H9 (cell line): ENCODE results near the gene SMIM28. TPM values are rescaled to one million over a fixed set of nuclear protein-coding genes. Genes with fewer than 3 reads are reported as not detected.

Experiments
- DNase-seq: peaks from one replicate; pipeline ENCODE4 v3.0.0-alpha.2; 2017
- H2AFZ ChIP-seq: one replicate; pipeline ENCODE4 v1.6.1; 2013; ENCODE audit warnings: mild to moderate bottlenecking, low read length, control low read depth, moderate library complexity
- H2AK5ac ChIP-seq: 2 replicates; pipeline ENCODE4 v1.6.1; 2013; ENCODE audit warnings: low read length, control low read depth, mixed read lengths; ENCODE audit not compliant: insufficient read length
- H2BK120ac ChIP-seq: one replicate; pipeline ENCODE4 v1.6.1; 2013; ENCODE audit warnings: low read depth, mild to moderate bottlenecking, low read length, control low read depth, inconsistent platforms; ENCODE audit not compliant: poor library complexity, severe bottlenecking
- H2BK12ac ChIP-seq: 2 replicates; pipeline ENCODE4 v1.6.1; 2013; ENCODE audit warnings: low read length, control low read depth, mixed read lengths, low read depth; ENCODE audit not compliant: insufficient read length
- H2BK15ac ChIP-seq: 2 replicates; pipeline ENCODE4 v1.6.1; 2013; ENCODE audit warnings: low read depth, low read length, control low read depth
- H2BK20ac ChIP-seq: one replicate; pipeline ENCODE4 v1.6.1; 2013; ENCODE audit warnings: low read depth, mild to moderate bottlenecking, low read length, control low read depth, inconsistent platforms; ENCODE audit not compliant: poor library complexity, severe bottlenecking
- H2BK5ac ChIP-seq: 2 replicates; pipeline ENCODE4 v1.6.1; 2013; ENCODE audit warnings: low read length, control low read depth, mixed read lengths; ENCODE audit not compliant: insufficient read length
- H3K14ac ChIP-seq: 2 replicates; pipeline ENCODE4 v1.6.1; 2013; ENCODE audit warnings: low read length, control low read depth; ENCODE audit not compliant: insufficient read depth
- H3K18ac ChIP-seq: 2 replicates; pipeline ENCODE4 v1.6.1; 2013; ENCODE audit warnings: low read depth, mild to moderate bottlenecking, mixed read lengths, low read length, control low read depth; ENCODE audit not compliant: insufficient read length
- H3K23ac ChIP-seq: 2 replicates; pipeline ENCODE4 v1.6.1; 2013; ENCODE audit warnings: low read length, control low read depth, mixed read lengths, low read depth; ENCODE audit not compliant: insufficient read length
- H3K23me2 ChIP-seq: 2 replicates; pipeline ENCODE4 v1.6.1; 2013; ENCODE audit warnings: low read depth, mild to moderate bottlenecking, mixed read lengths, low read length, control low read depth; ENCODE audit not compliant: insufficient read length, poor library complexity, severe bottlenecking
- H3K27ac ChIP-seq: 2 replicates; pipeline ENCODE4 v1.5.1; 2013; ENCODE audit warnings: low read length, control low read depth, mixed read lengths, low read depth; ENCODE audit not compliant: insufficient read length
- H3K27me3 ChIP-seq: 2 replicates; pipeline ENCODE4 v1.6.1; 2013; ENCODE audit warnings: low read length, control low read depth, inconsistent platforms; ENCODE audit not compliant: insufficient read depth
- H3K4ac ChIP-seq: 2 replicates; pipeline ENCODE4 v1.6.1; 2013; ENCODE audit warnings: low read depth, mild to moderate bottlenecking, control low read depth, inconsistent platforms, low read length, moderate library complexity
- H3K4me1 ChIP-seq: 2 replicates; pipeline ENCODE4 v1.6.1; 2013; ENCODE audit warnings: low read length, control low read depth, inconsistent platforms; ENCODE audit not compliant: insufficient read depth
- H3K4me2 ChIP-seq: 2 replicates; pipeline ENCODE4 v1.6.1; 2013; ENCODE audit warnings: low read length, control low read depth, mixed read lengths; ENCODE audit not compliant: insufficient read length, insufficient read depth
- H3K56ac ChIP-seq: 2 replicates; pipeline ENCODE4 v1.6.1; 2013; ENCODE audit warnings: low read depth, mild to moderate bottlenecking, mixed read lengths, low read length, control low read depth; ENCODE audit not compliant: insufficient read length
- H3K79me1 ChIP-seq: 2 replicates; pipeline ENCODE4 v1.6.1; 2013; ENCODE audit warnings: low read depth, mild to moderate bottlenecking, moderate library complexity, low read length, control low read depth, inconsistent platforms; ENCODE audit not compliant: insufficient read depth, poor library complexity, severe bottlenecking
- H3K79me2 ChIP-seq: 2 replicates; pipeline ENCODE4 v1.6.1; 2013; ENCODE audit warnings: low read length, control low read depth, inconsistent platforms; ENCODE audit not compliant: insufficient read depth
- H3K9ac ChIP-seq: 2 replicates; pipeline ENCODE4 v1.6.1; 2013; ENCODE audit warnings: low read length, control low read depth, mixed read lengths; ENCODE audit not compliant: insufficient read length; ENCODE audit errors: extremely low read depth
- H3K9me3 ChIP-seq: one replicate; pipeline ENCODE4 v1.6.1; 2013; ENCODE audit warnings: low read depth, low read length, inconsistent platforms; ENCODE audit not compliant: control insufficient read depth
- H3T11ph ChIP-seq: one replicate; pipeline ENCODE4 v1.6.1; 2013; ENCODE audit warnings: mild to moderate bottlenecking, low read length, control low read depth, inconsistent platforms
- H4K20me1 ChIP-seq: one replicate; pipeline ENCODE4 v1.6.1; 2013; ENCODE audit not compliant: control insufficient read depth, insufficient read length, insufficient read depth
- H4K5ac ChIP-seq: 2 replicates; pipeline ENCODE4 v1.6.1; 2013; ENCODE audit warnings: low read depth, mild to moderate bottlenecking, mixed read lengths, low read length, control low read depth; ENCODE audit not compliant: insufficient read length
- H4K8ac ChIP-seq: replicated peaks from 2 replicates; pipeline ENCODE4 v1.6.1; 2013; ENCODE audit warnings: low read length, control low read depth, mixed read lengths, low read depth; ENCODE audit not compliant: insufficient read length
- H4K91ac ChIP-seq: 2 replicates; pipeline ENCODE4 v1.6.1; 2013; ENCODE audit warnings: low read depth, mild to moderate bottlenecking, moderate library complexity, mixed read lengths, low read length, control low read depth; ENCODE audit not compliant: insufficient read length
- H3K27ac Mint-ChIP-seq, 3 experiments: 2 replicates in 2 of 3; 3 replicates in 1 of 3; pipeline ENCODE4 v1.8.0; 2020 to 2021; ENCODE audit warnings: mixed read lengths in 3 of 3, mild to moderate bottlenecking in 1 of 3, moderate library complexity in 1 of 3
- H3K27me3 Mint-ChIP-seq: 2 replicates; pipeline ENCODE4 v1.8.0; 2021; ENCODE audit warnings: low read depth, mild to moderate bottlenecking, moderate library complexity, mixed read lengths
- H3K36me3 Mint-ChIP-seq, 3 experiments: 2 replicates in 2 of 3; 3 replicates in 1 of 3; pipeline ENCODE4 v1.8.0; 2020 to 2021; ENCODE audit warnings: low read depth in 3 of 3, mixed read lengths in 3 of 3; ENCODE audit not compliant: insufficient read depth in 1 of 3
- H3K4me1 Mint-ChIP-seq, 2 experiments: 2 replicates each; pipeline ENCODE4 v1.8.0; 2020; ENCODE audit warnings: mixed read lengths in 2 of 2
- H3K4me3 Mint-ChIP-seq, 2 experiments: 2 replicates in 1 of 2; 3 replicates in 1 of 2; pipeline ENCODE4 v1.8.0; 2020 to 2021; ENCODE audit warnings: mild to moderate bottlenecking in 2 of 2, mixed read lengths in 2 of 2, moderate library complexity in 1 of 2
- H3K9me3 Mint-ChIP-seq, 2 experiments: 2 replicates in 1 of 2; 3 replicates in 1 of 2; pipeline ENCODE4 v1.8.0; 2020; ENCODE audit warnings: mild to moderate bottlenecking in 2 of 2, mixed read lengths in 2 of 2, moderate library complexity in 1 of 2
- CTCF ChIP-seq: fragments of 200-600 bp; sonication (generic); conservative IDR thresholded peaks from 3 replicates; pipeline ENCODE4 v1.8.0; 2021; ENCODE audit warnings: antibody characterized with exemption, mild to moderate bottlenecking
- total RNA-seq: library from RNA; stranded (reverse); gene quantifications from 2 replicates; pipeline ENCODE4 v1.2.1, GENCODE V29; 2021

Gene SMIM28
- total RNA-seq, 1 experiment from 2014 or later: not detected

GRCh38 chr6:138374230-138374629 lies 3.5 kb upstream of the SMIM28 start:
- no peak overlapping the region for H2BK15ac ChIP-seq
- H2BK120ac ChIP-seq: no peak overlapping the region
- no peak overlapping the region for H4K91ac ChIP-seq
- no peak overlapping the region for H3K14ac ChIP-seq
- no peak overlapping the region for H3K4me2 ChIP-seq
- H2AK5ac ChIP-seq: no peak overlapping the region
- H3K4me1 ChIP-seq: peaks cover 2% of the 10 kb centered on the region; the same call in 1 of the 2 replicates
- H3K9me3 ChIP-seq: no peaks in the 10 kb centered on the region
- no peaks in the 10 kb centered on the region for H3K23me2 ChIP-seq
- H3K4me1 Mint-ChIP-seq: peaks cover 21 to 27% of the 10 kb centered on the region in 2 experiments
- no peaks in the 10 kb centered on the region for H3K27me3 Mint-ChIP-seq
- no peak for DNase-seq
- H2AFZ ChIP-seq: no peak overlapping the region
- H3K56ac ChIP-seq: no peak overlapping the region
- no peaks in the 10 kb centered on the region for H3K9me3 Mint-ChIP-seq
- H3K9ac ChIP-seq: no peak overlapping the region
- H4K8ac ChIP-seq: no peak overlapping the region
- no peak overlapping the region for H2BK5ac ChIP-seq
- H2BK12ac ChIP-seq: no peak overlapping the region
- no peak overlapping the region for H4K5ac ChIP-seq
- no peak overlapping the region for H3T11ph ChIP-seq
- no peak overlapping the region for H2BK20ac ChIP-seq
- no peak overlapping the region for H3K27ac Mint-ChIP-seq
- no peaks in the 10 kb centered on the region for H3K79me1 ChIP-seq
- no peak overlapping the region for H3K27ac ChIP-seq
- no peaks in the 10 kb centered on the region for H4K20me1 ChIP-seq
- no peak overlapping the region for H3K18ac ChIP-seq
- no peaks in the 10 kb centered on the region for H3K36me3 Mint-ChIP-seq
- no peaks in the 10 kb centered on the region for H3K79me2 ChIP-seq
- no peak overlapping the region for H3K4me3 Mint-ChIP-seq
- H3K4ac ChIP-seq: no peak overlapping the region
- TF ChIP-seq CTCF: no peak
- H3K23ac ChIP-seq: no peak overlapping the region
- H3K27me3 ChIP-seq: no peaks in the 10 kb centered on the region
